Measurements from ENCODE around the gene PTER.

PTER gene, protein sequence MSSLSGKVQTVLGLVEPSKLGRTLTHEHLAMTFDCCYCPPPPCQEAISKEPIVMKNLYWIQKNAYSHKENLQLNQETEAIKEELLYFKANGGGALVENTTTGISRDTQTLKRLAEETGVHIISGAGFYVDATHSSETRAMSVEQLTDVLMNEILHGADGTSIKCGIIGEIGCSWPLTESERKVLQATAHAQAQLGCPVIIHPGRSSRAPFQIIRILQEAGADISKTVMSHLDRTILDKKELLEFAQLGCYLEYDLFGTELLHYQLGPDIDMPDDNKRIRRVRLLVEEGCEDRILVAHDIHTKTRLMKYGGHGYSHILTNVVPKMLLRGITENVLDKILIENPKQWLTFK

DNA sequence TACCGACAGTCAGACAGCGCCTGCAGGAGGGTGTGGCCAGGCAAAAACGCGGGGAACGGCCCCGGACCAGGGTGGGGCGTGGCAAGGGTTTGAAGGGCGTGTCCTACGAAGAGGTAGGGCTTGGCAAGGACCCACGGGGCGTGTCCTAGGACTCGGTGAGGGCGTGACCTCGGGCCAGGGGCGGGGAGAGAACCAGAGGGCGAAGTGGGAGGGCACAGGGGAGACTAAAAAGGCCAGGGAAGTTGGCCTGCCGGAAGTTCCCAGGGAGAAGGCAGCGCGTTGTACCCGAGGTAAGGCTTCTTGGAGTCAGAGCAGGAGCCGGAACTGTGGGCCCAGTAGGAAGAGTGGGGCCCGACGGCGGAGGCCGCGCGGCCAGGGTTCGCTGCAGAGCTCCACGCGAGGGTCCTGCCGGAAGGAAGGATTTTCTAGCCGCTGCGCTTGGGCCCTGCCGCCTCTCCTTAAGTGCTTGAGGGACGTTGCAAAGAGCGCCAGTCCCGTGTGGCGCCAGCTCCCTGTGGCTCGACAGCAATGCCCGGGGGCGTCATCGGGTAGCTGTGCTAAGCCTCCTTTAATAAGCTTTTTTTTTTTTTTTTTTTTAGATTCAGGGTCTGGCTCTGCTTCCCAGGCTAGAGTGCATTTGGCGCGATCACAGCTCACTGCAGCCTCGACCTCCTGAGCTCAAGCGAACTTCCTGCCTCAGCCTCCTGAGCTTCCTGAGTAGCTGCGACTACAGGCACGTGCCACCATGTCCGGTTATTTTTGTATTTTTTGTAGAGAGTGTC is at the start of gene PTER:
Gene PTER, plus strand, starts transcription at position 253 of the 782 bp plus-strand sequence. CDS start 47,375 bp downstream, outside the sequence.
- peak; percentile 96 for DNase-seq

GRCh38 chr10:16392531-16393069 is 44.2 kb upstream of the PTER start:
- no peak for DNase-seq

- DNase-seq: no peak
Measured at GRCh38 chr10:16393271-16393858, 43.4 kb upstream of the PTER start.

DNA sequence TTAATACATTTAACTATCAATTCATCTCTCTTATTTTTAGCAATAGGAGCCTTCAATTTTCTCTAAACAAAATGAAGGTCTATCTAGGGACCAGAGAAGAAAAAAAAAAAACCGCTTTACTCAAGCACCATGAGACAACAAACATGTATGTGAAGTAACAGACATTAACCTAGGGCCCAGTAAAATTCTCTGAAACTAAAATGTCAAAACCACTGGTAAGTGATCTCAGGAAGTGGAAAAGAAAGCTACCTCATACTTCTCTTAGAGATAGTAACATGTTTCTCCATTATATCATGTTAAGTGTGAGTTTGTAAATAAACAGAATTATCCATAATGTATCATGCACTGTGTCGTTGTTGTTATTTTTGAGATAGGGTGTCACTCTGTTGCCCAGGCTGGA is 35.4 kb upstream of the PTER start:
- no peak for DNase-seq

- no peak for DNase-seq
Measured at GRCh38 chr10:16408379-16408778, 28.4 kb upstream of the PTER start.

DNA sequence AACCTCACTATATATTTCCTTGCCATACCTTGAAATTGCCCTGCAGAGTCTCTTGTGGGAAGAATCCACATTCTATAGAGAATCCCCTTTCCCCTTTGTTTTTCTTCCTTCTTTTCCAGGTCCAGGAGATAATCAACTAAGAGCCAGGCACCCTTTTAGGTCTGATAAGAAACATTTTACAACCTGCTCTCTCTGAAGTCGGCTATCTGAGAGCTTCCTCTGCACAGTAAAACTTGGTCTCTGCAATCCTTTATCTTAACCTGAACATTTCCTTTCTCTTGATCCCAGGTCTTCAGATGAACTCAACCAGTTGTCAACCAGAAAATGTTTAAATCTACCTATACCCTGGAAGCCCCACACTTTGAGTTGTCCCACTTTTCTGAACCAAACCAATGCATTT is 19.5 kb upstream of the PTER start:
- DNase-seq: no peak

DNA sequence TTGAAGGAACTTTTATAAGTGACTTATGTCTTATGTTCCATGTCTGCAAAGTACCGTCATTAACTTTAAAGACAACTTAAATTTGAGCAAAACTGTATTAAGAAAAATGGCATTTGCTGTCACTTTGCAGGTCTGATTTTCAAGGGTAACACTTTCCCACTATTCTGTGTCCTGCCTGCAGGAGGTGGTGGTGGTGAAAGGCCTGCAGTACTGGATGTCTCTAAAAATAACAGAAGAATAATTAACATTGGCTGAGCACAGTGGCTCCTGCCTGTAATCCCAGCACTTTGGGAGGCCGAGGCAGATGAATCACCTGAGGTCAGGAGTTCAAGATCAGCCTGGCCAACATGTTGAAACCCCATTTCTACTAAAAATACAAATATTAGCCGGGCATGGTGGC is 13.2 kb upstream of the PTER start:
- DNase-seq: no peak

GRCh38 chr10:16425449-16425848 is 11.4 kb upstream of the PTER start:
- DNase-seq: no peak

DNA sequence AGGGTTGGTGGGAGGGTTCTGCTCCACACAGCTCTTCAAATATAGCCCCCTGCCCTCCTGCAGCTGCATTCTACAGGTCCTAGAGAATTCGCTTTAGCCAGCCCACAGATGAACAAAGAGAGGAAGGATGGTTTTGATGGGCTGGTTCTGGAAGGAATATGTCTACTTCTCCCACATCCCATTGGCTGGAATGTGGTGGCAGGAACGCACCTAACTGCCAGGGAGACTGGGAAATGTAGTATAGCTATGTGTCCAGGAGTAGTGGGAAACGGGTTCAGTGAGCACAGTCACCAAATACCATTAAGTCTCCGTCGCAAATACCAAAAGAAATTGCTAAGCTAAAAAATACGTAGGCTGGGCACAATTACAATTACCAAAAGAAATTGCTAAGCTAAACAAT is 7.3 kb upstream of the PTER start:
- no peak for DNase-seq

DNA sequence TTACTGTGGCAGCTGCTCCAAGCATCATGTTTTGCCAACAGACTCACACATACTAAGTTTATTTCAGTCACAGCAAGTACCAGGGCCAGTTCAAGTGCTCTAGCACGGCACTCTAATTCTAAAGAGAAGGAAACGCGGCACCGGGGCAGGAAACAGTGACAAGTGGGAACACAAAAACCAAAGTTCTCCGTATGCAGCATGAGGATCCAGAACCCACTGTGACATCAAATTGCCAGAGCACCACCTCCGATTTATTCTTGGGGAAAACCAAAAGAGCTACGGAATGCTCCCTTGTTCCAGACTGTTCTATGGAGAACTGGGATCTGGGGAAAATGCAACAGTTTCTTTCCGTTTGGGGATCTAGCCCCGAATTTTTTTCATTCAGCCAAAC is 448 bp upstream of the PTER start:
- no peak for DNase-seq

DNA sequence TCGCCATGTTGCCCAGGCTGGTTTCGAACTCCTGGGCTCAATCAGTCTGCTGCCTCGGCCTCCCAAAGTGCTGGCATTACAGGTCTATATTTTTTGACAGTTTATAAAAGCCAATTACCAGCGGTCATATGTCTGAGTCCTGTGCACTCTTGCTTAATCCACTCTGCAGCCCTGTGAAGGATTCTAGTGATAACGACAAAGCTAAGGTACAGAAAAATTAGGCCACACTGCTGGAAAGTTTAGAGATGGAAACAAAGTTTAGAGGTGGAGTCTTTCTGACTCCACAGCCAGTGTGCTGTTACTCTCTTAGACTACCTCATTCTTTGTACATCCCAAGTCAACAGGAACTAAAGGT is 707 bp downstream of the PTER start:
- no peak for DNase-seq

- DNase-seq: no peak
Measured at GRCh38 chr10:16439295-16439694, 2.5 kb downstream of the PTER start.

DNA sequence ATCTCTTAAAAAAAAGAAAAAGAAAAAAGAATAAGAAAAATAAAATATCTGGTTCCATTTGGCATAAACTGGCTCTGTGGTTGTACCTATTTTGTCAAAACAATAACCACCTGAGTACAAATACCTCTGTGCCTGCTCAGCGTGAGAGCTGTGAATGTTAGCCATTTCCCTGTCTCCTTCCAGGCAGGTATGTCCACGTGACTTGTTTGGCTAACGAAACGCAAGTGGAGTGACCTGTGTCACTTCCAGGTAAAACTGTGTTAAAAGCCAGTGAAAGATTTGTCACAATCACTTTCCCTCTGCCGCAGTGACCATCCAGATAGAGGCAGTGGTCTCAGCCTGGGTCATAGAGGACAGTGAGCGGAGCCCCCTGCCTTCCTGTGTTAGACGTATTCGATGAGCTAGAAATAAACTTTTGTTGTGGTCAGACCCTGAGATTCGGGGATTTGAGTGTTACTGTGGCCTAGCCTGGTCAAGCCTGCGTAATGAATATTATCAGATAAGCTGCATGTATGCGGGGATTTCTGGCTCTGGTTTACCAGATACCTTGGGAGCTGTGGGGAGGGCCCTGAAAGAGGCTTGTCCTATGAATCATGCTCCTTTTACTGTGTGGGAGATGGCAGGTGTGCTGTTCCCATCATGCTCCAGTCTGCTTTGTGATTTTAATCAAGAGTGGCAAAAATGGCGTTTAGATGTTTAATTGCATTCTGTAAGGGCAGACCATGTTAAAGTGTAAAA is 3.8 kb downstream of the PTER start:
- no peak for DNase-seq

DNA sequence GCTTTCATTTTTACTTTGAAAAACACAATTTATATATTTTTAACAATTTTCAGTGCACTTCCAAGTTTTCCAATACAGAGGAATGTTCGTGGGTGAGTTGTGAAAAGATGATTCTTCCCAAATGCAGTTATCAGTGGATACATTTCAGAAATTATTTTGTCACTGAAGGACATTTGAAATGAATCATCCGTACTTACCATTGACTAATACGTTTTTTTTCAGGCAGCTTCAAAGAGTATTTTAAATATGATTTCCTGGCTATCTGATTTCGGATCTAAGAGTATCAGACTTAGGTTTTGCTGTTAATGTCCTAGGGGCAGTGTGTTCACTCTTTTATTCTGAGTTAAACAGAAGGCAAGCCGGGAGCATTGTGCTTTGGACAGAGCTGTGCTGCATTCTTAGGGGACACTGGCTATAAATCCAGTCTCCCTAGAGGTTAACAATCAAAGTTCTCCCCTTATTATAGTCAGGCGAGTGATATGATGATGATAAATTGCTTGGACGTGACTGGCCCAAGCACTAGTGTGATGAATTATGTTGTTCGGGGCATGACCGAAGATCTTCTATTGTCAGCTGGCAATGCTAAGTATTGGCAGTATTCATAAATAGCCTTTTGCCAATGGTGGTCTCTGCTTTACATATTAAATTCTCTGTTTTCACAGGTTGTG is 4.5 kb downstream of the PTER start:
- no peak for DNase-seq

GRCh38 chr10:16442914-16443313 is 6.1 kb downstream of the PTER start:
- DNase-seq: no peak

DNA sequence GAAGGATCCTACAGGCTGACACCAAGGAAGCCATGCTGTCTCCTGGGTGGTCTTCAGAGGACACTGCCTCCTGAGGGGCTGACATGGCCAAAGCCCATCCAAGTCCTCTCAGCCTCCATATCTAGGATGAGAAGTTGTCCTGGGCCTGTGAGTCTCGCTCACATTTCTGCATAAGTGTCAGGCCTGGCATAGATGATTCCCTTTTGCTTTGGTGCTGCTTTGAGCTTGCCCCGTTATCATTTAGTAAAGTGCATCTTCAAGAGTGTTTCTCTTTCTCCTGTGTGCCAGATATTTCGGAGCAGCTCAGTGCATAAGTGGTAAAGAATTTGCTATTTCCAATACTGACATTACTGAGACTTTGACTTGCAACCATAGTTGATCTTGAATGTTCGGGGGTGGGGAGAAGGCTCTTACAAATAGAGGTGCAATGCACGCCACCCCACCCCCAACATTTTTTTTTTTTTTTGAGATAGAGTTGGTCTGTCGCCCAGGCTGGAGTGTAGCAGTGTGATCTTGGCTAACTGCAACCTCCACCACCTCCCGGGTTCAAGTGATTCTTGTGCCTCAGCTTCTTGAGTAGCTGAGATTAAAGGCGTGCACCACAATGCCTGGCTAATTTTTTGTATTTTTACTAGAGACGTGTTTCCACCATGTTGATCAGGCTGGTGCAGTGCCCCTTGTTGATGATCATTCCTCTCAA is 9.1 kb downstream of the PTER start:
- no peak for DNase-seq

DNA sequence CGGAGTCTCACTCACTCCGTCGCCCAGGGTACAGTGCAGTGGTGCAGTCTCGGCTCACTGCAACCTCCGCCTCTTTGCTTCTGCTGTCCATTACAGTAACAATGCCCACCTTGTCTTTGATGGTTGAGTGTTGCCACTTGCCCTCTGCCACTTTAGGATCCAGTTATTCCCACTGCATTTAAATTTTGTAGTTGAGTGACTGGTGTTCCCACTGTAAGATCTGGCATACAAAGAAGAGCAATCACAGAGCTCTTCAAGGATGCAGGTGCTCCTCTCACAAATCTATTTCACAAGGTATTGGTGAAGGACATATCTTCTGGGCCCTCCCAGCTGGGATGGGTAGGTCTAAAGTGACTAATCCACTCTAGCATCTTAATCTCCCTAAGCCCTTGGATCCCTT is 12.6 kb downstream of the PTER start:
- DNase-seq: no peak

GRCh38 chr10:16458166-16458955 is 21.6 kb downstream of the PTER start:
- DNase-seq: no peak

GRCh38 chr10:16459423-16459939 is 22.7 kb downstream of the PTER start:
- no peak for DNase-seq

GRCh38 chr10:16466001-16466400 is 29.2 kb downstream of the PTER start:
- DNase-seq: no peak

DNA sequence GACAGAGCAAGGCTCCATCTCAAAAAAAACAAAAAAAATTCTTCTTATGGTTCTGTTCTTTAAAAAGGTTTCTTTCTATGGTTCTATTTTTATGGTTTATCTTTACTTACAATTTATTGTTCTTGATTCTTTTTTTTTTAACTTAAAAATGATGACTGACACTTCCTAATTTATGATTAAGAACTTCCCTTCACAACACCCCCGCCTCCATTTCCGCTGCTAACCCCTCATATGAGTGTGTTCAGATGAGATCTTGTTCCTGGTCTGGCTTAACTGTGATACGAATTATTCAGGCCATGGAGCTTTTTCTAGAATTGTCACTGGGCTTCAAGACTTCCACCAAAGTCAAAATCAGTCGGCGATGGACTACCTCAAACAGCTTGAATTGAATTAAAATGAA is 33.9 kb downstream of the PTER start:
- peak; percentile 11 for DNase-seq
